ENCODE data around the gene CCL19. TPM values are rescaled to one million over a fixed set of nuclear protein-coding genes. Genes with fewer than 3 reads are reported as not detected.

The CCL19 gene
- total RNA-seq, 1 experiment from 2014 or later = not detected

GRCh38 chr9:34712140-34712539 is 21.1 kb upstream of the CCL19 start:
- no peaks in the 10 kb centered on the region for H3K9me2 ChIP-seq (replicated peaks; ENCODE audit: low read length)
- no peaks in the 10 kb centered on the region for H3K4me1 ChIP-seq (ENCODE audit: insufficient read depth, low read length)
- no peaks in the 10 kb centered on the region for H3K9me3 ChIP-seq (ENCODE audit: low read length)
- no peaks in the 10 kb centered on the region for H3K36me3 ChIP-seq (ENCODE audit: low read depth, low read length)
- POLR2A ChIA-PET (ENCODE audit: unreplicated experiment) = no interaction called here
- H3K27ac ChIP-seq (ENCODE audit: low read length) = no peak overlapping the region
- H3F3A ChIP-seq (ENCODE audit: low read length, unreplicated experiment) = no peaks in the 10 kb centered on the region
- no peaks in the 10 kb centered on the region for H4K20me1 ChIP-seq (ENCODE audit: low read length)
- no peak overlapping the region for H3K9ac ChIP-seq (ENCODE audit: low read length)
- no peak for TF ChIP-seq EZH2 (IDR thresholded peaks at IDR 0.05; ENCODE audit: low read length, unreplicated experiment)
- TF ChIP-seq EZH2phosphoT487 (IDR thresholded peaks at IDR 0.05; ENCODE audit: borderline replicate concordance, low read length) = no peak
- TF ChIP-seq, protein P1, sequence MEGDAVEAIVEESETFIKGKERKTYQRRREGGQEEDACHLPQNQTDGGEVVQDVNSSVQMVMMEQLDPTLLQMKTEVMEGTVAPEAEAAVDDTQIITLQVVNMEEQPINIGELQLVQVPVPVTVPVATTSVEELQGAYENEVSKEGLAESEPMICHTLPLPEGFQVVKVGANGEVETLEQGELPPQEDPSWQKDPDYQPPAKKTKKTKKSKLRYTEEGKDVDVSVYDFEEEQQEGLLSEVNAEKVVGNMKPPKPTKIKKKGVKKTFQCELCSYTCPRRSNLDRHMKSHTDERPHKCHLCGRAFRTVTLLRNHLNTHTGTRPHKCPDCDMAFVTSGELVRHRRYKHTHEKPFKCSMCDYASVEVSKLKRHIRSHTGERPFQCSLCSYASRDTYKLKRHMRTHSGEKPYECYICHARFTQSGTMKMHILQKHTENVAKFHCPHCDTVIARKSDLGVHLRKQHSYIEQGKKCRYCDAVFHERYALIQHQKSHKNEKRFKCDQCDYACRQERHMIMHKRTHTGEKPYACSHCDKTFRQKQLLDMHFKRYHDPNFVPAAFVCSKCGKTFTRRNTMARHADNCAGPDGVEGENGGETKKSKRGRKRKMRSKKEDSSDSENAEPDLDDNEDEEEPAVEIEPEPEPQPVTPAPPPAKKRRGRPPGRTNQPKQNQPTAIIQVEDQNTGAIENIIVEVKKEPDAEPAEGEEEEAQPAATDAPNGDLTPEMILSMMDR (conservative IDR thresholded peaks at IDR 0.05; ENCODE audit: low read depth, low read length) = no peak
- H3K4me2 ChIP-seq (ENCODE audit: low read length) = no peak overlapping the region
- no TSS peak for BruUV-seq (replicated peaks)
- H3K79me2 ChIP-seq (ENCODE audit: low read length) = no peaks in the 10 kb centered on the region
- ATAC-seq (no peak), DNase-seq (no peak)
- H3K27me3 ChIP-seq (ENCODE audit: low read length) = peaks cover 33% of the 10 kb centered on the region
- no peak overlapping the region for H2AFZ ChIP-seq (ENCODE audit: low read length)
- H3K4me3 ChIP-seq (ENCODE audit: low read length) = no peak overlapping the region
- CTCF ChIA-PET = no interaction called here
- intact Hi-C loops (cut with micrococcal nuclease) = no loop called here

GRCh38 chr9:34710023-34710422 is 18.9 kb upstream of the CCL19 start, which contains the start of gene CCL21:
TSS of gene CCL21 (minus strand) at chr9:34710136. CDS start at chr9:34710066, 70 bp downstream.
- no peaks in the 10 kb centered on the region for H3K36me3 ChIP-seq (ENCODE audit: low read depth, low read length)
- H3K9me3 ChIP-seq (ENCODE audit: low read length) = no peaks in the 10 kb centered on the region
- H3K4me3 ChIP-seq (ENCODE audit: low read length) = no peak within 1 kb of the TSS
- H3K9me2 ChIP-seq (replicated peaks; ENCODE audit: low read length) = no peaks in the 10 kb centered on the region
- no peak within 1 kb of the TSS for H3K9ac ChIP-seq (ENCODE audit: low read length)
- H3K79me2 ChIP-seq (ENCODE audit: low read length) = no peaks in the 10 kb centered on the region
- no peak within 1 kb of the TSS for H3K4me2 ChIP-seq (ENCODE audit: low read length)
- intact Hi-C loops (cut with micrococcal nuclease) = no loop called here
- H4K20me1 ChIP-seq (ENCODE audit: low read length) = no peaks in the 10 kb centered on the region
- no peak within 1 kb of the TSS for H2AFZ ChIP-seq (ENCODE audit: low read length)
- BruUV-seq (replicated peaks) = no TSS peak
- CTCF ChIA-PET = no interaction called here
- ATAC-seq (no peak), DNase-seq (no peak)
- H3F3A ChIP-seq (ENCODE audit: low read length, unreplicated experiment) = no peaks in the 10 kb centered on the region
- H3K4me1 ChIP-seq (ENCODE audit: insufficient read depth, low read length) = no peaks in the 10 kb centered on the region
- H3K27ac ChIP-seq (ENCODE audit: low read length) = no peak within 1 kb of the TSS
- POLR2A ChIA-PET (ENCODE audit: unreplicated experiment) = no interaction called here
- H3K27me3 ChIP-seq (ENCODE audit: low read length) = peaks cover 31% of the 10 kb centered on the region
- TF ChIP-seq, protein P1 (conservative IDR thresholded peaks at IDR 0.05; ENCODE audit: low read depth, low read length) = no peak
- no peak for TF ChIP-seq EZH2 (IDR thresholded peaks at IDR 0.05; ENCODE audit: low read length, unreplicated experiment)
- TF ChIP-seq EZH2phosphoT487 (IDR thresholded peaks at IDR 0.05; ENCODE audit: borderline replicate concordance, low read length) = no peak

- DNase-seq (no peak), ATAC-seq (no peak)
- no peaks in the 10 kb centered on the region for H3K79me2 ChIP-seq (ENCODE audit: low read length)
- no peak overlapping the region for H3K27ac ChIP-seq (ENCODE audit: low read length)
- H4K20me1 ChIP-seq (ENCODE audit: low read length) = no peaks in the 10 kb centered on the region
- TF ChIP-seq, protein P1 (conservative IDR thresholded peaks at IDR 0.05; ENCODE audit: low read depth, low read length) = no peak
- TF ChIP-seq EZH2 (IDR thresholded peaks at IDR 0.05; ENCODE audit: low read length, unreplicated experiment) (no peak), EZH2phosphoT487 (IDR thresholded peaks at IDR 0.05; ENCODE audit: borderline replicate concordance, low read length) (no peak)
- no peaks in the 10 kb centered on the region for H3F3A ChIP-seq (ENCODE audit: low read length, unreplicated experiment)
- H3K27me3 ChIP-seq (ENCODE audit: low read length) = peaks cover 24% of the 10 kb centered on the region
- H3K36me3 ChIP-seq (ENCODE audit: low read depth, low read length) = no peaks in the 10 kb centered on the region
- no TSS peak for BruUV-seq (replicated peaks)
- no peak overlapping the region for H3K4me2 ChIP-seq (ENCODE audit: low read length)
- H2AFZ ChIP-seq (ENCODE audit: low read length) = no peak overlapping the region
- no peaks in the 10 kb centered on the region for H3K9me3 ChIP-seq (ENCODE audit: low read length)
- CTCF ChIA-PET = no interaction called here
- intact Hi-C loops (cut with micrococcal nuclease) = no loop called here
- no peaks in the 10 kb centered on the region for H3K4me1 ChIP-seq (ENCODE audit: insufficient read depth, low read length)
- H3K9ac ChIP-seq (ENCODE audit: low read length) = no peak overlapping the region
- no peak overlapping the region for H3K4me3 ChIP-seq (ENCODE audit: low read length)
- H3K9me2 ChIP-seq (replicated peaks; ENCODE audit: low read length) = no peaks in the 10 kb centered on the region
- POLR2A ChIA-PET (ENCODE audit: unreplicated experiment) = no interaction called here
Measured at GRCh38 chr9:34709196-34709978, 18.3 kb upstream of the CCL19 start.
